Psoas muscle (tissue), 8 donors: Measurements from ENCODE around the gene LRP1-AS. TPM values are rescaled to one million over a fixed set of nuclear protein-coding genes. Genes with fewer than 3 reads are reported as not detected.
A peak's percentile ranks its signal among the peaks of the same experiment; 100 is the strongest.

ENCODE experiments used
- ATAC-seq, 4 donors: fragments of 200-7000 bp; cut with Tn5 transposase; one replicate each; pipeline ENCODE4 v1.9.1; 2020; ENCODE audit warnings: moderate library complexity in 3 of 4, mild to moderate bottlenecking in 2 of 4
- DNase-seq, 2 donors: peaks; one replicate each; pipeline ENCODE4 v3.0.0-alpha.2; 2020
- H3K27ac ChIP-seq: fragments of 200-600 bp; one replicate; pipeline ENCODE4 v1.8.0; 2022
- H3K27me3 ChIP-seq, 3 donors: fragments of 200-600 bp in 1 of 3; one replicate each; pipeline versions ENCODE4 v1.6.1 to v1.8.0; 2013 to 2022; ENCODE audit warnings: low read length in 2 of 3, mild to moderate bottlenecking in 2 of 3, moderate library complexity in 1 of 3; ENCODE audit not compliant: insufficient read depth in 3 of 3
- H3K36me3 ChIP-seq, 2 donors: fragments of 200-600 bp in 1 of 2; one replicate each; pipeline versions ENCODE4 v1.6.1 to v1.8.0; 2013 to 2022; ENCODE audit warnings: low read depth in 1 of 2, mild to moderate bottlenecking in 1 of 2, moderate library complexity in 1 of 2; ENCODE audit not compliant: insufficient read depth in 1 of 2
- H3K4me1 ChIP-seq: fragments of 200-600 bp; one replicate; pipeline ENCODE4 v1.8.0; 2022
- H3K4me3 ChIP-seq: fragments of 200-600 bp; one replicate; pipeline ENCODE4 v1.8.0; 2022; ENCODE audit warnings: mild to moderate bottlenecking
- H3K9me3 ChIP-seq: fragments of 200-600 bp; one replicate; pipeline ENCODE4 v1.8.0; 2022
- CTCF ChIP-seq: fragments of 200-600 bp; IDR thresholded peaks from one replicate; pipeline ENCODE4 v1.8.0; 2022; ENCODE audit warnings: antibody characterized with exemption
- WGBS, 3 donors: extraction: QIAGEN DNeasy Blood & Tissue Kit; methylation state at CpG; one replicate each; pipeline versions ENCODE4 v1.1.6 to v1.1.7; 2013; 5-methylcytosine and 5-hydroxymethylcytosine counted together
- intact Hi-C, 2 donors: fragments of 100-400 bp; cut with DNase I; formaldehyde crosslinking; loops; one replicate each; pipeline versions ENCODE4 v1.11.0 to v1.14.2; 2022
- polyA plus RNA-seq, 3 donors: library from polyadenylated mRNA; stranded (reverse); fragments of 200-250 nt; gene quantifications; one replicate each; pipeline ENCODE4 v1.2.3, GENCODE V29; 2013
- total RNA-seq, 4 donors: library from RNA; stranded (reverse); fragmentation: NEBNext Ultra II Directional in 2 of 4; extraction: Animal tissue kit (Norgen Biotek cat#: 25700) in 2 of 4; gene quantifications; one replicate each; pipeline versions ENCODE4 v1.2.1 to v1.2.4, GENCODE V29; 2021 to 2023
- donor health status: healthy with polysubstance abuse.
- donor health status: DM: no; HTN: no; CAD: no; lungs with moderate emphysema.
- donor health status: Bipolar disorder and iron deficiency.
- donor health status: healthy.
- donor health status: DM: yes; HTN: yes; CAD: no.
- donor health status: DM: no; HTN: no; CAD: no.
- donor health status: DM: no; HTN: no; CAD: no.
- donor health status: DM: yes; HTN: yes; CAD: no.

The LRP1-AS gene
- total and polyA plus RNA-seq, 7 donors = not detected

- no peaks in the 10 kb centered on the region for H3K9me3 ChIP-seq
- ATAC-seq (peak in 3 of 4 donors; percentile 21 to 37 (median 30)), DNase-seq (peak; percentile 69 to 81)
- H3K27me3 ChIP-seq = no peaks in the 10 kb centered on the region
- H3K36me3 ChIP-seq = no peaks in the 10 kb centered on the region
- peak overlapping the region; percentile 72 for H3K4me3 ChIP-seq
- intact Hi-C loops = no loop called here
- peaks cover 16% of the 10 kb centered on the region for H3K4me1 ChIP-seq
- no peak for TF ChIP-seq CTCF
- H3K27ac ChIP-seq = peak overlapping the region; percentile 15
Measured at GRCh38 chr12:57129889-57130288, 17.5 kb downstream of the LRP1-AS start.

DNA sequence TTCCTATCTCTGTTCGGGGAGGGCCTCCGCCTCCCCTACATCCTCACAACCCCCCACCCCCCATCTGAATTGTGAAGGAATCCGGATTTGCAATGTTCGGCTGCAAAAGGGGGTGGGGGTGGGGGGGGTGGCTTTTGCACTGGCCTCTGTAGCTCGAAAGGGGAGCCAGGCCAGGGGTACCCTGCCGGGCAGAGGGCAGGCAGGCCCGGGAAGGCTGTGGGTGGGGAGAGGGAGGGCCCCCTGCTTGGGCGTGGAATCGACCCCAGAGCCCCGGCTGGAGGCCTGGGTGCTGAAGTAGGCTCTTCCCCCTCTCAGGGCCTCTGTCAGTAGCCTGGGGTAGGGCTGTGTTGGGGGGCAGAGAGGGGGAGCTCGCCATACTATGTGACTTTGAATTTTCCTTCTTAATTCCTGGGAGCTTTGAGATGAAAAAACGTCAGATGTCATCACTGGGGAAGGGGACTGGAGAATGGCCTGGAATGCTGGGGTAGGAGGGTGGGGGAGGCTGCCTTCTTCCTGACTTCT, 18.0 kb downstream of the LRP1-AS start:
- TF ChIP-seq CTCF = no peak
- intact Hi-C loops = no loop called here
- no peaks in the 10 kb centered on the region for H3K9me3 ChIP-seq
- H3K27me3 ChIP-seq = no peaks in the 10 kb centered on the region
- H3K4me1 ChIP-seq = peaks cover 16% of the 10 kb centered on the region
- peak overlapping the region; percentile 72 for H3K4me3 ChIP-seq
- peak in 1 of 2 donors; percentile 26 for DNase-seq
- no peaks in the 10 kb centered on the region for H3K36me3 ChIP-seq
- WGBS, 3 donors = 32 to 34% (median 34%) methylated on average over 10 to 12 of the region's 12 CpGs
- no peak for ATAC-seq
- peak overlapping the region; percentile 15 for H3K27ac ChIP-seq

DNA sequence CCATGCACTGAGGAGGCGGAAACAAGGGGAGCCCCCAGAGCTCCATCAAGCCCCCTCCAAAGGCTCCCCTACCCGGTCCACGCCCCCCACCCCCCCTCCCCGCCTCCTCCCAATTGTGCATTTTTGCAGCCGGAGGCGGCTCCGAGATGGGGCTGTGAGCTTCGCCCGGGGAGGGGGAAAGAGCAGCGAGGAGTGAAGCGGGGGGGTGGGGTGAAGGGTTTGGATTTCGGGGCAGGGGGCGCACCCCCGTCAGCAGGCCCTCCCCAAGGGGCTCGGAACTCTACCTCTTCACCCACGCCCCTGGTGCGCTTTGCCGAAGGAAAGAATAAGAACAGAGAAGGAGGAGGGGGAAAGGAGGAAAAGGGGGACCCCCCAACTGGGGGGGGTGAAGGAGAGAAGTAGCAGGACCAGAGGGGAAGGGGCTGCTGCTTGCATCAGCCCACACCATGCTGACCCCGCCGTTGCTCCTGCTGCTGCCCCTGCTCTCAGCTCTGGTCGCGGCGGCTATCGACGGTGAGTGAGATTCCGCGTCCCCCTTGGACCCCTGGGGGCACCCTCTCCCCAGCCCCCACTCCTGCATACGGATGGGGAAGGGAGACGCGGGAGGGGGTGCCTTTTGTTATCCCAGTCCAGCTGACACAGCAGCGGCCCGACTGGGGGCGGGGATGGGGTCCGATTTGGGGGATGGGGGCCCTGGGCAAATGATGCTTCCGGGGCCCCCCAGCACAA, 18.7 kb downstream of the LRP1-AS start:
- Histone ChIP-seq H3K27me3 (no peaks in the 10 kb centered on the region), H3K36me3 (no peaks in the 10 kb centered on the region), H3K4me1 (peaks cover 16% of the 10 kb centered on the region), H3K9me3 (no peaks in the 10 kb centered on the region), H3K4me3 (peak overlapping the region; percentile 72), H3K27ac (peak overlapping the region; percentile 15)
- ATAC-seq = no peak
- no peak for DNase-seq
- WGBS, 3 donors = 9 to 13% (median 13%) methylated on average over 30 to 35 of the region's 35 CpGs
- intact Hi-C loops = no loop called here
- TF ChIP-seq CTCF = no peak

DNA sequence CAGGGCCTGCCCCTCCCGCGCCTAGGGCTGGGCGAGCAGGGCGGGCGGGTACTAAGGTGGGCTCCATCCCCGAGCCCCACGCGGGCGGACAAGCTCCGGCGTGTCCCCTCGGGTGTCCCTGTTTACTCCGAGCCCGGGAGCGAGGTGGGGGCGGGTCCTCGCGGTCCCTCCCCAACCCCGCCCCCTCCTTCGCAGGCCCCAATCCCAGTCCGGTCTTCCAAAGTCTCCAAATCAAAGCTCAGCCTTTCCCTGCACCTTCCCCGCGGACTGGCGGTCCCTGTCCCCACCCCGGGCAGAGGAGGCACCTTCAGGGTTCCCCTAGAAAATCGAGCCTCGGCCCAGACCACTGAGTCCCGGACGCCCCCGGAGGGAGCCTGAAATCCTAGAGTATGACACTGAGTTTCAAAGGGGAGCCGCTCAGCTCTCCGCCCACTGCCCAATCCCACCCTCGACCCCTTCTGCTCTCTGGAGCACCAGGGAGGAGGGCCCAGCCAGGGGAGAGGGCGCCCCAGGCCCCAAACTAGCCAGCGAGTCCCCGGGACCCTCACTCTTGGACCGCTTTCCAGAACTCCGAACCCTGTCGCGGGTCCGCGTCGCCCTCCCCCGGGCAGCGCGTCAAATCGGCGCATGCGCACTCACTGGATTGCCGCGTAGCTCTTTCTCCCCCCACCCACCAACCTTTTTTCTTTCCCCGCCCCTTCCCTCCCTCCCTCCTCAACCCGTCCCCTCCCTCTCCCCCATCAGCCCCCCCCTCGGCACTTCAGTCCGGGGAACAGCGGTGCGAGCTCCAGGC, 19.5 kb downstream of the LRP1-AS start, which contains the start of gene LRP1:
Gene LRP1 (plus strand): TSS at position 758 of the 793 bp plus-strand sequence. CDS start 482 bp downstream, outside the sequence.
- WGBS, 3 donors = 0% methylated on average over 47 to 57 of the region's 57 CpGs
- intact Hi-C loops = no loop called here
- ATAC-seq (peak; percentile 72 to 82 (median 76)), DNase-seq (peak; percentile 86 to 90)
- Histone ChIP-seq H3K27me3 (no peaks in the 10 kb centered on the region), H3K4me1 (peaks cover 16% of the 10 kb centered on the region), H3K9me3 (no peaks in the 10 kb centered on the region), H3K27ac (peak within 1 kb of the TSS; percentile 78), H3K36me3 (no peaks in the 10 kb centered on the region), H3K4me3 (peak within 1 kb of the TSS; percentile 72)
- no peak for TF ChIP-seq CTCF
